Activated CD8-positive, alpha-beta memory T cell treated with anti-CD3 and anti-CD28 coated beads, Interleukin-2, amount 50 U/mL, for 24 hours (primary cell): ENCODE data around the gene CERS6.

Source experiments
- DNase-seq: peaks from one replicate; pipeline ENCODE4 v3.0.0-alpha.2; 2020; ENCODE audit errors: extremely low read depth

The CERS6 gene

DNA sequence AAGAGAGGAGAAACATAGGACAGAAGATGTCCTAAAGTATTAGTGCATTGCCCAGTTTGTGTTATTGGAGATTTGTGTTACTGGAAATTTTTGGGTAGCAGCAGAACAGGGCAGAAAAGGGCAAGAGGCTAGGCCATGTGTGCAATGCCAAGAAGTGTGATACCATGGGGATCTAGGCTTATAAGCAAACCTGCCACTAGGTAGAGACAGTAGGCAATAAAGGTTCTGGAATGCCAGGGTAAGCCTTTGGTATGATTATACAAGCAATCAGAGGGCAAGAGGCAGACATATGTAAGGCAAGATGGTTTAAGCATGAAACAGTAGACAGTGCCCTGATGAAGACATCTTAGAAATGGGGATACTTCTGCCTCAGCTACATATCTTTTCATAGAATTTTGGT lies 12.3 kb upstream of the CERS6 start:
- no peak for DNase-seq

DNA sequence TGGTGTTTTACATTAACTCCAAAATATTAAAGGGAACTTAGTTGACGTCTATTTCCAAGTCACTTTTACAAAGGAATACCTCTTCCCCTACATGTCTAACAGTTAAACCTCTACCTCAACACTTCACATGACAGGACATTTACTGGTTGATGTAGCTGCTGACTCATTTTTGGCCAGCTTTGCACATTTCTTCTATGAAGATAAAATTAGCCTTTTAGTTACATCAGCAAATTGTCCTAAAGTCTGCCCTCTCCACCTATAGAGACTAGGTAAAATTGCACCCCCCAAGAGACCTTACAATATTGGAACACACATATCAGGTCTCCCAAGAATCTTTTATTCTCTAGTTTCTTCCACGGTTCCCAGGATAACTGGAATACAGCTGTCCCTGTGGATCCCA lies 10.1 kb upstream of the CERS6 start:
- DNase-seq, result no peak

DNA sequence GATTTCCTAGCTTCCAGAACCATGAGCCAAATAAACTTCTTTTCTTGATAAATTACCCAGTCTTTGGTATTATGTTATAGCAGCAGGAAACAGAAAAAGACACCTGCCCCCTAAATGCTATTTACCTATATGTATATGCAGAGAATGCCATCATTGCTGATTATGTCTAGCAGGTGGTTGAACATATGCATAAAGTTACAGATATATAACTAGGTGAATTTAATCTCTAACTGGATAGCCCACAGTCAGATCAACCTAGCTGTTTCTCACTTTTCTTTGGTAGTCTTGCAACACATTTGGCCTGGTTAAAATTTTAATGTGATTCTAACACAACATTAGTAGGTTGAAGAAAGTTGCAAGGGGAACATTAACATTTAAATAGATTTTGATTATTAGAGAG lies 7.1 kb upstream of the CERS6 start:
- no peak for DNase-seq

DNA sequence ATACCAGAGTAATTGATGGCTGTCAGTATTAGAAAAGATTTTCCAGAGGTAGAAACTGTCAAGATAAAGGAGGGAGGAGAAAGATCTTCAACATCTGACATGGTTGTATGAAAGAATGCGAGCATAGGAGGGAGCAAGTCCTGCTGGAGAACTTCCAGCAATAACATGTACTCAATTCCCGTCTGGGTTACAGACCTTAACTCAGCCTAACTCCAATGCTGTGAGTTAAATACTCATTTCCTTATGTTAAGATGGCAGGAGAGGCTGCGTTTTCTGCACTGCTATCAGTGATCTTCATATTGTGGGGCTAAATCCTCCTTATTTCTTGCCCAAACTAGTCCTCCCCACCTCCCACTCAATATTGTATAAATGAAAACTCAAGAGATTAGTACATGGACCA lies 6.7 kb upstream of the CERS6 start:
- no peak for DNase-seq

DNA sequence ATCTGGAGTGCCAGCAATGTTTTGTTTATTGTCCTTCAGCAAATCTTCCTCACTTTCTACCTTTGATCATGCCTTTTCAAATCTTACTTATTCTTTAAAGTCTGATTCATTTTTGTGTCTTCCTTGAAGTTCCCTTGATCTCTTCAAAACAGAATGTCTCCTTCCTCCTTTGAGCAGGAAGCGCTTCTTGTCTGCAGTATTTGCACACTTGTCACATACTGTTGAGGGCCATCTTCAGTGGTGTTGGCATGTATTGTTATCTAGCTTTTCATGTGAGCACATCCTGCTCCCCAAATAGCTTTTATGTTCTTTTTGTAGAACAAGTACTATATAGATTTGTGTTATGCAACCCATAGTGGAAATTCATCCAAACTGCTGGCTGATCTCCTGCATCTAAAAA lies 5.9 kb upstream of the CERS6 start:
- no peak for DNase-seq

DNA sequence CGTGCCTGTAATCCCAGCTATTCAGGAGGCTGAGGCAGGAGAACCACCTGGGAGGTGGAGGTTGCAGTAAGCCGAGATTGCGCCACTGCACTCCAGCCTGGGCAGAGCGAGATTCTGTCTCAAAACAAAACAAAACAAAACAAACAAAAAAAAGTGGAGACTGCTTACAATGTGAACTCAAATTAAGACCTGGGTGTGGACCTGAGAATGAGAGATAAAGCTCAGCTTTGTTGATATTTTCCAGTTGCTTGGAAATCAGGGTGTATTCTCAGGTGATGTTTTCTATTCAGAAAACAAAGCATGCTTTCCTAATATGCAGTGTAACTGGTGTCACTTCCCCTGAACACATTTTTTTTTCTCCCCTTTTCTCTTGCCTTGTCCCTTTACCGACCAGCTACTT lies 5.3 kb upstream of the CERS6 start:
- no peak for DNase-seq

DNA sequence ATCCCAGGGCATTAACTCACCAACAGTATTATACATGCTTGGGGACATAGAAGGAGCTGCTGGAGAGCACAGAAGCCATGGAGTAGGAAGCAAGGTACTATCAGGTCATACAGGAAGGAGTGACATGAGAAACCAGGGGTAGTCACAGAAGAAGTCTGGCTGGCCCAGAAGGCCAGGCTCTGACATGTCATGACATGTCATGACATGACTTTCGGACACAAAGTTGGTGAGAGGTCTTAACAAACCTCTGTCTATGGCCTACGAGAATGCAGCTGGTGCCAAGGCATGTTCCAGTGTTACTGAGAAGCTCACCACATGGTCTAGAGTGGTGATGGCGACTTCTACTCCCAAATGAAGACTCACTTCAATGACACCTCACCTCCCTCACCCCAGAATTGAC lies 3.3 kb upstream of the CERS6 start:
- no peak for DNase-seq

DNA sequence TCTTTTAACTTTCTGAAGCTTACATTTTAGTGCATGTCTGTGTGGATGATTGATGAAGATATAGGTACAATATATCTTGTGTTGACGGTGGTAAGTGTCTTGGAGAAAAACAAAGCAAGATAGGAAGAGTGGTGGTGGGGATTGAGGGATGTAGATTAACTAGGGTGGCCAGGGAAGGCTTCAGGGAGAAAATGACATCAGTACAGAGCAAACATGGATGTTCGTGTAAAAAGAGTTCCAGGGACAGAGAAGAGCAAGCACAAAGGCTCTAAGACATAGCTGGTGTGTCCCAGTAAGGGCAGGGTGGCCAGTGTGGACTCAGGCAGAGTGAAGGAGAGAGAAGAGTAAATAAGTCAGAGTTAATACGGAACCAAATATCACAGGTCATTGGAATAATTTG lies 2.7 kb upstream of the CERS6 start:
- DNase-seq, result no peak

DNA sequence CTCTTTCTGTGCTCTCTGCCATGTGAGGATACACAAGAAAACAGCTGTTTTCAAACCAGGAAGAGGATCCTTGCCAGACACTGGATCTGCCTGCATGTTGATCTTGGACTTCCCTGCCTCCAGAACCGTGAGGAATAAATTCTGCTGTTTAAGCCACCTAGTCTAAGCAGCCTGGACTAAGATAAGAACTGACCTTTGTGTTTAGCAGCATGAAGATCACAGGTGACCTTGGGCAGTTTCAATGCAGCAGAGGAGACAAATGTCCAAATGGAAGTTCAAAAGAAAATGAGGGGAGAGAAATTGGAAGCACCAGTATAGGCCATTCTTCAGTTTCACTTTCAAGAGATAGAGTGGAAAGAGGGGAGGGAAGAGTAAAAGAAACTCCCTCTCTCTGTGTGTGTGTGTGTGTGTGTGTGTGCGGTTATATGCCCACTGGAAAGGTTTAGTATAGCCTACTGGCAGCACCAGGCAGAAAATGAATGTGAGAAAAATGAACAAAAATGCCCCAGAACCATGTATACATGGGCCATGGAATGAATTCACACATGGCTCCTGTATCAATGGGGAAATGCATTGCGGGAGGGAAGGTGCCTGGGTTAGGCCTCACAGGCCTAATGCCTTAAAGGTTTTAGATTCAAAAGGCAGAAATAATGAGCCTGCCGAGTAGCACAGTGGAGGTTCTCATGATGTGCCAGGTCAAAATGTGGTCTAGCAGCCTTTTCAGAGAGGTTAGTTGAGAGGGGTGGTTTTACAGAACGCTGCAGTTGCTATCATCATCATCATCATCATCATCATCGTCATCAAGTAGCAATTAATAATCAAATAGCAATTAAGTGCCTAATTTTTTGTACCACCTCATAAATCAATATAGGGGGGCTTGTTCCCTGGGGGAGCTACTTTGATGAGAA lies 1.1 kb upstream of the CERS6 start:
- DNase-seq, result no peak

DNA sequence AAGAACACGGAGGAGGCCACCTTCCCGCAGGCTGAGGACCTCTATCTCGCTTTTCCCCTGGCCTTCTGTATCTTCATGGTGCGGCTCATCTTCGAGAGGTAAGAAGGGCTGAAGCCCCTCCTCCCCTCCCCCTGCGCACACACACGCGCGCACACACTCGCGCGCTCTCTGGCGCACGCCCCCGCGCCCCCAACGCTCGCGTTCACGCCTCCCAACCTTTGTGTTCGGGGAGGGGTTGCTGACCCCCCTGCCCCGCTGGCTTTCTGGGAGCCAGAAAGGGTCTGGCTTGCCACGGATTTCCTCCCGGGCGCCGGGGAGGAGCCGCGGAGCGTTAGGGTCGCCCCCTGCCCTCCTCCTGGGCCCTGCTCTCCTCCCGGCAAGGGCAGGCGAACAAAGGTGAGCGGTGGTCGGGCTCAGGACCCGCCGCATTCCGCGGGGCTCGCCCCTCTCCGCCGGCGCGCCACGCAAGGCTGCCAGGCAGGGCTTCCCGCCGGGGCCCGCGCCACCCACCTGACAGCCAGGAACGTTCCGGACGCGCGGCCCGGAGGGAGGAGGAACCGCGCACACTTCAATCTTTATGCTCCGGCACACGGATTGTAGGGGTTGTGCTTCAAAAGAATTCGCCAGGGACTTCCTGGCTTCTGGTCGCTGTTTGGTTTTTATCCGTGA lies 583 bp downstream of the CERS6 start:
- no peak for DNase-seq

DNA sequence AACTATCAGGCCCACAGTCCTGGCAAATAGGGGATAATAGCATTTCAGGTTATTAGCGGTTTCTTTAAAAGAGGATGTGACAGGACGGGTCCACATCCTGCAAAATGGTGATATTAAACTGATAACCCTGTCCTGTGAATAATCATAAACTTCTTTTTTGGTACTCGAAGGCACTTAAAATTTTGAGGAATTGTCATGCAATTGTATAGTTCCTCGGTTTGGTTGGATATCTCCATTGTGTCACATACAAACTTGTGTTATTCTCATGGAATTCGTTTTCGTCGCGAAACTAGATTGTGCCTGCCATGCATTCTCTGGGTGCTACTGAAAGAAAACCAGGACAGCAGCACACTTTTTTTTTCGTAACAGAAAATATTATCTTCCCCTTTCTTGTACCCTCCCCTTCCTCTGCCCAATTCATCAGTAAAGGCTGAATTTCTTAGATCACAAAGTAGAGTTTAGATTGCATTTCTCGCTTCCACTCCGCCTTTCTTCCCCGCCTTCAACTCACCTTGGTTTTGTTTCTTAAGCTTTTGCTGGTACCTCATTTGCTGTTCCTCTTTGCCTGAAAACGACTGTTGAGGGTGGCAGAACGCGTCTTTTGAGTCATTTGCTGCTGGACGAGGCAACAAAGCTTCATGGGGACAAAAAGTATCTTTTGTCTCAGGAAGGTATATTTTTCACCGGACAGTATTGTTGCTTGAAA lies 1.3 kb downstream of the CERS6 start:
- DNase-seq, result no peak

DNA sequence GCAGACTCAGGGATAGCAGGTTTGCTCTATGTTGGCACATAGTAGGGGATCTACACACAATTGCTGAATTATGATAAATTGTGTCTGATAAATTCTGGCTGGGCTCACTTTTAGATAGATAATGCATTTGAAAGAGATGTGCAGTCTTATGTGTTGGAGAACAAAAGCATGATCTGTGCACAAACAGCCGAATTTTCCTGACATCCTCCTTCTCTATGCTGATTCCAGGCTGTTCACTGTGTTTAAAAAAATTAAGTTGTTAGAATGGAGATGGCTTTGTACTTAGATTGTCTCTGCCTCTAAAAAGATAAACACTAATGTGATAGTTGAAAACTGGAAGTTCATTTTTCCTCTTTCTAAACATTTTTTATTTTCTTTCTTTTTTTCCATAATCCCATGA lies 2.1 kb downstream of the CERS6 start:
- DNase-seq, result no peak

DNA sequence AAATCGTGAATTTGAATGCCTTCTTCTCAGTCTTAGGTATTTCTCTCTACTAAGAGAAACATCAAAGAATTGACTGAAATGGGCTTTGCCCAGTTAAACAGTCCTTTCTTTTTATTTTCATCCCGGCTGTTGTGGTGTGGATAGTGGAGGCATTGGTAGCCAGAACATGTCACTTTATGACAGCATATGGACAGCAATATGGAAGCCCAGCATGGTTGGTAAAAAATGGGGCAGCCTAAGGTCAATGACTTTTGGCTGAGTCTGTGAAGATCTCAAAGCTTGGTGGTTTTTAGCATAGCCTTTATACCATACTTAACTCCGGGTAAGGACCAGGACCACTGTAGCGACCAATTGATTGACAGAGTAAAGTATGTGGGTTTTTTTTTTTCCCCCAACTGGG lies 3.2 kb downstream of the CERS6 start:
- DNase-seq, result no peak

DNA sequence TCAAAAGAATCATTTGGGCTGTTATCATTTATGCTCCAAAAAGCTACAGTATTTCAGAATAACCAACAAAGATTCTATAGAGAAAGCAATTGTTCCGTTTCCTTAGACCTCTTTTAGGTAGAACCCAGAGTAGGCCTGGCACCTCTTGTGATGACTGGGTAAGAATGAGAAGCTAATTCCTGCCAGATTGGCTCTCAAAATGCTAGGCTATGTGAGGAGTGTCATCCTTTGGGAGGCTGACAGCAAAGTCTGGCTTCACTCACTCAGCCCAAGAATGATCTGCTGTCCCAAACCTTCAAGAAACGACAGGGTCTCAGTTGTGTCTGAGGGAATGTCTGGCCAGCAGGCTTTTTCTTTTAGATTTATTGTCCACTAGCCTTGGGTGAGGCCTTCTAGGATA lies 4.5 kb downstream of the CERS6 start:
- DNase-seq, result no peak

DNA sequence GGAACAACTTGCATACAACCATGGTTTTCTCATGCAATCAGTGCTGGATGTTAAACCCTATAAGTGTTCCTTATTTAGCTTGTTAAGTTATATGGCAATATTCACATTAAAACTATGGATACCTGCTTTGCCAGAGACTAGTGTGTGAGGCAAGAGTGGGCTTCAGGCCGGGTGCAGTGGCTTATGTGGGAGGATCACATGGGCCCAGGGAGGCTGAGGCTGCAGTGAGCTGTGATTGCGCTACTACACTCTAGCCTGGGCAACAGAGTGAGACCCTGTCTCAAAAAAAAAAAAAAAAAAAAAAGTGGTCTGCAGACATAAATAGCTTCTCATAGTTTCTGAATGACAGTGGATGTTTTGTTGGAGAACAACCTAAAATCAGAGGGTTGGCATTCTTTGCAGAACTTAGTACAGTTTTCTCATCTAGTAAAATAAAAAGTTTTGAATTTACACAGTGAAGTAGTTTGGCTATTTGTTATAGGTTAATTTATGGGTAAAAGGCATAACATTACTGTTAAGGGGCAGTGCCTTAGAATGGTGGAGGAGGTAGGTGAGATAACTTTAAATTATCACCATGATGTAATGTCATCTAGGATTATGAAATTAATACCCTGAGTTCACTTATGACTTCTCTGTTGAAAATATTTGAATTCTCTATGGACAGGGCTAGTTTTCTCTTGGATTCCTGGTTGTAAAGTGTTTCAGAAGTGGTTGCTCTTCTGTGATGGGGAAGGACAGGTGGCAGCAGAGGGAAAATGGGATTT lies 5.3 kb downstream of the CERS6 start:
- DNase-seq, result no peak

DNA sequence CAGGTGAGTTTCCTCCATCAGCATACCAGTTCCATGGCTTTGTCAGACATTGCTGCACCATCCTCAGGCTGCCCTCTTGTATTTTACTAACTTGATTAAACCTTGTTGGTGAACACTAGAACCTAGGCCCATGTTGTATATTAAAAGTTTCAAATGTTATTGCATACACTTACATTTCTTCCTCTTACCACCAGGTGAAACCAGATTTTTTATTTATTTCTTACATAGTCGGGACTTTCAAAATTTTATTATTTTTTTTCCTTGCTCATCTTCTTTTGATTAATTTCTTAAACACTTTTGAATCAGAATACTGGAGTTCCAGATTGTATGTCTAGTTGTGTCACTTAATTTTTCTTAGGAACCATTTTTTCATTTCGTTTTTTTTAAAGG lies 5.9 kb downstream of the CERS6 start:
- no peak for DNase-seq

DNA sequence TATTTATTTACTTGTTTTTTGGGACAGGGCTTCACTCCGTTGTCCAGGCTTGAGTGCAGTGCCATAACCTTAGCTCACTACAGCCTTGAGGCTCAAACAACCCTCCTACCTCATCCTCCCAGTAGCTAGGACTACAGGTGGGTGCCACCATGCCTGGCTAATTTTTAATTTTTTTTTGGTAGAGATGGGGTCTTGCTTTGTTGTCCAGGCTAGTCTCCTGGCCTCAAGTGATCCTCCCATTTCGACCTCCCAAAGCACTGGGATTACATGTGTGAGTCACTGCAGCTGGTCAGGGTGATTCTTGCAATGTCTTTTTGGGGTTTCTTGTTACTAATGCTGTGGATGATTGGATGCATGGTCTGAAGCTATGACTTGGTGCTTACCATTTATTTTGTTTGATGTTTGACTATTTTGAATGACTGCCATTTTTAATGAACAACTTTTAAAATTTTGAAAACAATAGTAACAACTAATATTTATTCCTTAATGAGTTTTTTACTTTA lies 6.5 kb downstream of the CERS6 start:
- no peak for DNase-seq

DNA sequence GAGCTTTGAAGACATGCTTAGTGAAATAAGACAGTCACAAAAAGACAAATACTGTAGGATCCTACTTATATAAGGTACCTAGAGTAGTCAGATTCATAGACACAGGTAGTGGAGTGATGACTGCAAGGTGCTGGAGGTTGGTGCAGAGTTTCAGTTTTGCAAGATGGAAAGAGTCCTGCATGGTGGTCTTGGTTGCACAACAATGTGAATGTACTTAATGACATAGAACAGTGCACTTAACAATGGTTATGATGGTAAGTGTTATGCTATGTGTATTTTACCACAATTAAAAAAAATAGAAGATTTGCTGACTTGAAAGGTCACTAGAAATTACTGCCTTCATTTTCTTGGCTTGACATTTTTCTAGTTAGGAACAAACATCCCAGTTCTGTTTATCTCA lies 9.5 kb downstream of the CERS6 start:
- no peak for DNase-seq

DNA sequence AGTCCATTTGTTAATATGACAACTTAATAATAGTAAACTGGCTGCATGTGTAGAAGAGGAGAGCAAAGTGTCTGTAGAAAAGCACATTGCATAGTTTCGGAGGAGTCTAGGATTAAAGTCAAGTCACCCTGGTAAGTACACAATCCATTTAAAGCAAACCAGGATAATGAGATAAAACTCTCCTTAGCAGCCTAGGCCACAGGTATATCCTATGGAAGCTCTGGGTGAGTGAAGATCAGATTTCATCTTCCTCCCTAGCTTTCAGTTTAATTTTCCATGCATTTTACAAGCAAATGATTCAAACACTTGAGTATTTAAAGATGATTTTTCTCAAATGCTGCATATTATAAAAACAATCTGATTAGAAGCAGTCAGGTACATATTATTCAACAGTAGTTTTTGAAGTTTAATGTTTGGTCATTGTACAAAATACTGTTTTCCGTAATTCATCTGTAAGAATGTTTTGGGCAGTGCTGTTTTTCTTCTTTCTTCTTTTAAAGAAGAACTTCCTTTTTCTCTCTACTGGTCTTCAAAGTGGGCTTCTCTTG lies 10.2 kb downstream of the CERS6 start:
- DNase-seq, result no peak

DNA sequence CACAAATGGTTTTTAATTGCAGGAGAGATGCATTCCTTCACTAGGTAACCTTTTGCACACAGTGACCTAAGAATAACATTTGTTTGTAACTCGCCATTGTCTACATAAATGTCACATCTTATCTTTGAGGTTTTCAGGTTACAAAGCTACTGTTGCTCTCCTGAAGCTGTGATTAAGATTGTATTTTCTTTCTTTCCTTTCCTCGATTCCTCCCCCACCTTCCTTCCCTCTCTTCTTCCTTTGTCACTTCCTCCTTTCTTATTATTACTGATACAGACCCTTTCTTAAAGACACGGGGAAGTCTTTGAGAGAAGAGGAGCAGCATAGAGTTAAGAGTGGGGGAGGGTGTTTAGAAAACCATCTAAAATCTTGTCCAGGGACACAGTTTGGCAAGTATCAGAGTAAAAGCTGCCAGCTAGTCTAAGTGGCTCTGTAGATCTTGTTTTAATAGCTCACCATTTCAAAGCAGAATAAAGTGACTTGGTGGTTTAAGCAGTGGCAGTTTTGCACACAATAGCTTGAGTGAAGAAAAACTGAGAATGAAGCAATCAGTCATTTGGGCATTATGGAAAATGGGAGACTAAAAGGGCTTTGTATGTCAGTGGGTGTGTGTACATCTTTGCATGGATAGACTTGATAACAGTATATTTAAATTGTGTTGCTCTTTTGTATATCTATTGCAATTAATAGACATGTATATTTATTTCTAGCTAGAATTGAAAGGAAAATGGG lies 10.9 kb downstream of the CERS6 start:
- no peak for DNase-seq

DNA sequence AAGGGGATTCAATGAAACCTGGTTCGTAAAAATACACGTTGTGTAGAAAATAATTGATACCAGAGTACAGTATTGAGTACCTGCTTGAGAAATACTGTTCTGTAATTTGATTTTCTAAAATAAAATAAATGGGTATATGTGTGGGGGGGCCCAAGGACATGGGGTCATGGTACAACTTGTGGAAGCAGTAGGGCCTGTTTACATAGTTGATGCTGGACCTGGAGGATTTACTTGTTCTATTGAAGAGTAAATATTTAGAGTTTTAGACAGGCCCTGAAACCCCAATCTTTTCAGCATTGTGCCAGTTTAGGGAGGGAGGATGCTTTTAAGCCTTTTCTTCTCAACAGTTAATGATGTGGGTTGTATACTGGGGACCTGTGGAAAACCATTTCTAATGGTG lies 11.7 kb downstream of the CERS6 start:
- DNase-seq, result no peak
